ENCODE data around the gene HOXD1. TPM values are rescaled to one million over a fixed set of nuclear protein-coding genes. Genes with fewer than 3 reads are reported as not detected.

Gene HOXD1
- total RNA-seq, 1 donor from 2014 or later, result not detected

- Mint-ChIP-seq H3K4me3 (no peak overlapping the region), H3K4me1 (peaks cover 6% of the 10 kb centered on the region), H3K36me3 (ENCODE audit: low read depth) (no peaks in the 10 kb centered on the region), H3K9me3 (no peaks in the 10 kb centered on the region), H3K27ac (no peak overlapping the region), H3K27me3 (peaks cover 73% of the 10 kb centered on the region)
- no peak for ATAC-seq (ENCODE audit: low read depth)
- TF ChIP-seq, protein P1, sequence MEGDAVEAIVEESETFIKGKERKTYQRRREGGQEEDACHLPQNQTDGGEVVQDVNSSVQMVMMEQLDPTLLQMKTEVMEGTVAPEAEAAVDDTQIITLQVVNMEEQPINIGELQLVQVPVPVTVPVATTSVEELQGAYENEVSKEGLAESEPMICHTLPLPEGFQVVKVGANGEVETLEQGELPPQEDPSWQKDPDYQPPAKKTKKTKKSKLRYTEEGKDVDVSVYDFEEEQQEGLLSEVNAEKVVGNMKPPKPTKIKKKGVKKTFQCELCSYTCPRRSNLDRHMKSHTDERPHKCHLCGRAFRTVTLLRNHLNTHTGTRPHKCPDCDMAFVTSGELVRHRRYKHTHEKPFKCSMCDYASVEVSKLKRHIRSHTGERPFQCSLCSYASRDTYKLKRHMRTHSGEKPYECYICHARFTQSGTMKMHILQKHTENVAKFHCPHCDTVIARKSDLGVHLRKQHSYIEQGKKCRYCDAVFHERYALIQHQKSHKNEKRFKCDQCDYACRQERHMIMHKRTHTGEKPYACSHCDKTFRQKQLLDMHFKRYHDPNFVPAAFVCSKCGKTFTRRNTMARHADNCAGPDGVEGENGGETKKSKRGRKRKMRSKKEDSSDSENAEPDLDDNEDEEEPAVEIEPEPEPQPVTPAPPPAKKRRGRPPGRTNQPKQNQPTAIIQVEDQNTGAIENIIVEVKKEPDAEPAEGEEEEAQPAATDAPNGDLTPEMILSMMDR (IDR thresholded peaks at IDR 0.05), result no peak
- intact Hi-C loops (cut with micrococcal nuclease), result no loop called here
- ChIA-PET POLR2A (no interaction called here), CTCF (no interaction called here)
- DNase-seq, result no peak
Measured at GRCh38 chr2:176178757-176179295, 9.6 kb upstream of the HOXD1 start.

GRCh38 chr2:176181551-176181950, 6.9 kb upstream of the HOXD1 start:
- intact Hi-C loops (cut with micrococcal nuclease), result no loop called here
- ChIA-PET CTCF (no interaction called here), POLR2A (no interaction called here)
- Mint-ChIP-seq H3K36me3 (ENCODE audit: low read depth) (no peaks in the 10 kb centered on the region), H3K4me3 (no peak overlapping the region), H3K4me1 (peaks cover 4% of the 10 kb centered on the region), H3K27me3 (peaks cover 64% of the 10 kb centered on the region), H3K27ac (no peak overlapping the region), H3K9me3 (no peaks in the 10 kb centered on the region)
- TF ChIP-seq, protein P1 (IDR thresholded peaks at IDR 0.05), result no peak
- ATAC-seq (ENCODE audit: low read depth) (no peak), DNase-seq (no peak)

DNA sequence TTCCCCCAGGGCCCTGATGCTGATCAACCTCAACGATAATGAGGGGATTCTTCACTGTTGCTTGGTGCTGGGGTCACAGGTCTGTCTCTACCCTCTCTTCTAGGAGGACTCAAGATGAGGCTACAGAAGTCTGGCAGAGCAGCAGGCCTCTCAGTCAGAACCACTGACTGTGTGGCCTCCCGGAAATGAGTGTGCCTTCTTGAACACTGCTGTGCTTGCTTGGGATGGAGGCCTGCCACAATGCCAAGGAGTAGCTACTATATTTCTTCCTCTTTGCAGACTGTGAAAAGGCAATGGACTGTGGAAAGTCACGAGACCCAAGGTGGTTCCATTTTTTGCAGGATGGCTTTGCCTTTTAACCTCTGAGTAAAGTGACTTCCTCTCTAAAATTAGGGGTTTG, 5.8 kb upstream of the HOXD1 start:
- H3K4me1 Mint-ChIP-seq, result peaks cover 8% of the 10 kb centered on the region
- DNase-seq (no peak), ATAC-seq (ENCODE audit: low read depth) (no peak)
- no peaks in the 10 kb centered on the region for H3K36me3 Mint-ChIP-seq (ENCODE audit: low read depth)
- H3K9me3 Mint-ChIP-seq, result no peaks in the 10 kb centered on the region
- H3K27me3 Mint-ChIP-seq, result peaks cover 63% of the 10 kb centered on the region
- ChIA-PET CTCF (no interaction called here), POLR2A (no interaction called here)
- intact Hi-C loops (cut with micrococcal nuclease), result no loop called here
- H3K4me3 Mint-ChIP-seq, result no peak overlapping the region
- no peak overlapping the region for H3K27ac Mint-ChIP-seq
- TF ChIP-seq, protein P1 (IDR thresholded peaks at IDR 0.05), result no peak

DNA sequence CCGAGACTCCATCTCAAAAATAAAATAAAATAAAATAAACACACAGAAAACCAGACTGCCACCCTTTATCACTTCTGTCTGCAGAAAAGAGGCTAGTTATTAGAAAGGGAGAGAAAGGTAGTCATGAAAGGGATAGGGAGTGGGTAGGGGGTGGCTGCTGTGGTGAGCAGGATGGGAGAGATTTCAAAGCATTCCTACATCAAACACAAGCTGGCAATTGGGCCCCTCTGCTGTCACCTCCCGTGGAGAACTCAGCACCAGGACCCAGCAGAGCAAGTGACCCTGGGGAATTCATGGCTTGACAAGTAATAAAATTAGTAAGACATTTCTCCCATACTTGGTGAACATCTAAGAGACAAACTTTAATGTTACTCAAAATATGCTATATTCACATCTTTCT, 3.7 kb upstream of the HOXD1 start:
- intact Hi-C loops (cut with micrococcal nuclease), result no loop called here

DNA sequence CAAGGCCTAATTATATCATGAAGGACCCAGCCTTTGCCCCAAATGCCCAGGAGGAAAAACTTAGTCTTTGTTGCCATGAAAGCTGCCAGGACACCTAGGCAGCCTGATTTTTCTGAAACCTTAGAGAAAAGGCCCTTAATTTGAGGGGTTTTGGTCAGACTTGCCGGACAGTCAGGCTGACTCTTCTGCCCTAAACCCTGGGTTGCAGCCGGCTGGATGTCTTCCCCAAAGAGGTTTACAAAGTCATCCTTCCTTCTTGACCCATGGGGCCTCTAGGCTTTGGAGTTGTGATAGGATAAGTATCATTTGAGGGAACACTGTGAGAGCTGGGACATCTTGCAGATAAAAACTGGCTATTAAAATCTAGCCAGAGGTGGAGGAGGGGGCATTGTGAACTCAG, 2.4 kb upstream of the HOXD1 start:
- no peak for DNase-seq
- Mint-ChIP-seq H3K4me1 (peaks cover 19% of the 10 kb centered on the region), H3K27ac (no peak overlapping the region), H3K36me3 (ENCODE audit: low read depth) (no peaks in the 10 kb centered on the region), H3K27me3 (peaks cover 59% of the 10 kb centered on the region), H3K9me3 (no peaks in the 10 kb centered on the region), H3K4me3 (no peak overlapping the region)
- ChIA-PET CTCF (no interaction called here), POLR2A (no interaction called here)
- TF ChIP-seq, protein P1 (IDR thresholded peaks at IDR 0.05), result no peak
- intact Hi-C loops (cut with micrococcal nuclease), result no loop called here
- no peak for ATAC-seq (ENCODE audit: low read depth)

More for the DNA sequence above, 3.7 kb upstream of the HOXD1 start:
- CTCF ChIA-PET, result no interaction called here
- DNase-seq (no peak), ATAC-seq (ENCODE audit: low read depth) (no peak)
- Mint-ChIP-seq H3K4me3 (no peak overlapping the region), H3K36me3 (ENCODE audit: low read depth) (no peaks in the 10 kb centered on the region), H3K9me3 (no peaks in the 10 kb centered on the region), H3K27ac (no peak overlapping the region), H3K27me3 (peaks cover 63% of the 10 kb centered on the region), H3K4me1 (peaks cover 17% of the 10 kb centered on the region)
- TF ChIP-seq, protein P1 (IDR thresholded peaks at IDR 0.05), result no peak
- POLR2A ChIA-PET, result interaction anchor here (0.5 kb wide), 1 partner anchor 9 kb away, joined by 3 read pairs; no protein-coding TSS in a partner anchor
